Endothelial cell of umbilical vein (primary cell): ENCODE data around the gene HIP1. TPM values are rescaled to one million over a fixed set of nuclear protein-coding genes. Genes with fewer than 3 reads are reported as not detected.

Source experiments
- BruUV-seq: library from RNA; stranded (reverse); fragments of 400-500 nt; replicated peaks from 2 replicates; lab custom pipeline; 2021; lab: Mats Ljungman, UMichigan
- CTCF ChIA-PET: fragments of 300-600, 350-600 bp; sonication (Branson Sonifier 250); formaldehyde crosslinking; loops from one replicate; lab custom pipeline; 2021; ENCODE audit warnings: antibody characterized with exemption, inconsistent platforms; lab: Charles Lee
- POLR2A ChIA-PET: fragments of 300-600, 350-600 bp; sonication (Branson Sonifier 250); formaldehyde crosslinking; loops from one replicate; lab custom pipeline; 2021; ENCODE audit warnings: antibody characterized with exemption, inconsistent platforms; lab: Charles Lee
- DNase-seq: peaks from one replicate; pipeline ENCODE4 v3.0.0-alpha.2; 2011; ENCODE audit warnings: low read depth, low spot score
- FAIRE-seq: peaks from 2 replicates; lab custom pipeline; 2011; peaks lifted over from hg19 to GRCh38; lab: Jason Lieb, UNC
- H2AFZ ChIP-seq: 2 replicates; pipeline ENCODE4 v1.6.0; 2012; ENCODE audit warnings: low read depth, low read length, control low read depth, inconsistent platforms
- H3K27ac ChIP-seq: 2 replicates; pipeline ENCODE4 v1.5.1; 2011; ENCODE audit warnings: low read depth, mild to moderate bottlenecking, control low read depth, low read length, moderate library complexity; ENCODE audit not compliant: insufficient read depth
- H3K27me3 ChIP-seq, 2 experiments: 2 replicates each; pipeline versions ENCODE4 v1.6.0 to v1.6.1; 2011; ENCODE audit warnings: low read length in 2 of 2, mixed read lengths in 1 of 2; ENCODE audit not compliant: control insufficient read depth in 2 of 2, insufficient read depth in 2 of 2
- H3K36me3 ChIP-seq, 2 experiments: 2 replicates in 1 of 2; 3 replicates in 1 of 2; pipeline ENCODE4 v1.5.1; 2011; ENCODE audit warnings: low read length in 2 of 2, mild to moderate bottlenecking in 1 of 2, moderate library complexity in 1 of 2; ENCODE audit not compliant: control insufficient read depth in 2 of 2, insufficient read depth in 2 of 2; ENCODE audit errors: extremely low read depth in 1 of 2
- H3K4me1 ChIP-seq: 3 replicates; pipeline ENCODE4 v1.5.1; 2011; ENCODE audit warnings: mild to moderate bottlenecking, low read length; ENCODE audit not compliant: control insufficient read depth, insufficient read depth; ENCODE audit errors: extremely low read depth
- H3K4me2 ChIP-seq: 2 replicates; pipeline ENCODE4 v1.6.1; 2011; ENCODE audit warnings: low read length, control low read depth, mixed read lengths; ENCODE audit not compliant: insufficient read depth
- H3K4me3 ChIP-seq, 3 experiments: fragments of 200-600 bp in 1 of 3; sonication (generic), shearing (Covaris generic) in 1 of 3; replicated peaks in 1 of 3; 2 replicates each; pipeline ENCODE4 v1.5.1; 2011 to 2016; ENCODE audit warnings: control low read depth in 3 of 3, low read length in 3 of 3, mild to moderate bottlenecking in 2 of 3, inconsistent platforms in 1 of 3, low read depth in 1 of 3, moderate library complexity in 1 of 3; ENCODE audit not compliant: insufficient read depth in 1 of 3
- H3K79me2 ChIP-seq: 2 replicates; pipeline ENCODE4 v1.6.0; 2012; ENCODE audit warnings: low read length, inconsistent platforms; ENCODE audit not compliant: control insufficient read depth, insufficient read depth
- H3K9ac ChIP-seq: replicated peaks from 2 replicates; pipeline ENCODE3; 2011; ENCODE audit warnings: low read length, control low read depth; ENCODE audit not compliant: insufficient read depth; ENCODE audit errors: extremely low read depth
- H3K9me1 ChIP-seq: replicated peaks from 3 replicates; pipeline ENCODE4 v1.6.0; 2011; ENCODE audit warnings: mild to moderate bottlenecking, low read length; ENCODE audit not compliant: control insufficient read depth, insufficient read depth; ENCODE audit errors: extremely low read depth
- H3K9me3 ChIP-seq: replicated peaks from 2 replicates; pipeline ENCODE4 v1.5.1; 2012; ENCODE audit warnings: low read length, inconsistent platforms; ENCODE audit not compliant: control insufficient read depth, insufficient read depth
- H4K20me1 ChIP-seq: replicated peaks from 2 replicates; pipeline ENCODE3; 2011; ENCODE audit warnings: mild to moderate bottlenecking, low read length; ENCODE audit not compliant: control insufficient read depth, insufficient read depth; ENCODE audit errors: extremely low read depth
- CTCF ChIP-seq, 2 donors: IDR thresholded peaks; 1 replicate in 1 of 2; 2 replicates in 1 of 2; pipeline ENCODE4 v1.5.1; 2011; ENCODE audit warnings: low read length in 2 of 2, mild to moderate bottlenecking in 2 of 2, moderate library complexity in 2 of 2, control low read depth in 1 of 2, inconsistent platforms in 1 of 2, low read depth in 1 of 2; ENCODE audit not compliant: insufficient read depth in 1 of 2; ENCODE audit errors: extremely low read depth in 1 of 2
- EZH2 ChIP-seq: IDR thresholded peaks from 2 replicates; pipeline ENCODE4 v1.6.1; 2012; ENCODE audit warnings: borderline replicate concordance, low read depth, mild to moderate bottlenecking, moderate library complexity, low read length, inconsistent platforms; ENCODE audit not compliant: severe bottlenecking
- FOS ChIP-seq: IDR thresholded peaks from 2 replicates; pipeline ENCODE4 v1.6.1; 2011; ENCODE audit warnings: mild to moderate bottlenecking, low read length, moderate library complexity, borderline replicate concordance; ENCODE audit not compliant: insufficient read depth
- GATA2 ChIP-seq: IDR thresholded peaks from 2 replicates; pipeline ENCODE4 v1.7.0; 2011; ENCODE audit warnings: low read depth, mild to moderate bottlenecking, moderate library complexity, mixed read lengths, low read length; ENCODE audit not compliant: insufficient read length, insufficient read depth
- JUN ChIP-seq: IDR thresholded peaks from 2 replicates; pipeline ENCODE4 v1.6.1; 2011; ENCODE audit warnings: borderline replicate concordance, low read depth; ENCODE audit not compliant: insufficient read length, insufficient read depth
- MYC ChIP-seq: IDR thresholded peaks from one replicate; pipeline ENCODE4 v1.6.1; 2011; ENCODE audit warnings: mild to moderate bottlenecking, low read depth, low read length
- POLR2A ChIP-seq: IDR thresholded peaks from 2 replicates; pipeline ENCODE4 v1.6.1; 2012; ENCODE audit warnings: low read depth, mild to moderate bottlenecking, control low read depth, low read length
- POLR2AphosphoS5 ChIP-seq: IDR thresholded peaks from 2 replicates; pipeline ENCODE4 v1.6.1; 2012; ENCODE audit warnings: low read depth, mild to moderate bottlenecking, control low read depth, low read length, moderate library complexity; ENCODE audit not compliant: insufficient read depth
- dilution Hi-C: fragments of 300-500 bp; cut with MboI; formaldehyde crosslinking; loops from one replicate; pipeline ENCODE4 v1.15.0; 2019; ENCODE audit warnings: low sequenced_read_pairs; ENCODE audit not compliant: extremely low pct_ligation_motif_present
- intact Hi-C: fragments of 100-400 bp; cut with micrococcal nuclease; formaldehyde crosslinking; loops from one replicate; pipeline ENCODE4 v1.10.0; 2022
- polyA plus RNA-seq, 4 experiments: library from polyadenylated mRNA; depleted of rRNA in 3 of 4; stranded (reverse) in 3 of 4; unstranded in 1 of 4; fragments of >200 nt; gene quantifications; 2 replicates each; pipeline versions ENCODE4 v1.2.1 to v1.2.3, GENCODE V29; 2011 to 2012; ENCODE audit warnings: missing spikeins in 1 of 4
- total RNA-seq: library from RNA; stranded (reverse); gene quantifications from 2 replicates; pipeline ENCODE4 v1.2.3, GENCODE V29; 2021
- TF ChIP-seq, protein P1 (sequence below): IDR thresholded peaks from 2 replicates; pipeline ENCODE4 v1.6.1; 2011; ENCODE audit not compliant: insufficient read depth, insufficient read length

HIP1 gene
- total and polyA plus RNA-seq, 2 donors (not counting 3 experiments of a cell fraction or from before 2014, with no cell fraction given): 23.7 to 47.6 TPM

- TF ChIP-seq EZH2 (no peak), FOS (no peak), CTCF (IDR thresholded peaks at IDR 0.05; ENCODE audit: extremely low read depth in 1 of 2, insufficient read depth in 1 of 2, low read depth in 1 of 2, low read length in 2 of 2) (no peak), GATA2 (no peak), JUN (no peak), MYC (no peak), POLR2AphosphoS5 (no peak), POLR2A (no peak)
- TF ChIP-seq, protein P1, sequence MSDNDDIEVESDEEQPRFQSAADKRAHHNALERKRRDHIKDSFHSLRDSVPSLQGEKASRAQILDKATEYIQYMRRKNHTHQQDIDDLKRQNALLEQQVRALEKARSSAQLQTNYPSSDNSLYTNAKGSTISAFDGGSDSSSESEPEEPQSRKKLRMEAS: no peak
- ChIA-PET CTCF (no interaction called here), POLR2A (no interaction called here)
- Histone ChIP-seq H3K36me3 (no peaks in the 10 kb centered on the region), H3K9ac (no peak overlapping the region), H3K4me1 (no peaks in the 10 kb centered on the region), H2AFZ (no peak overlapping the region), H3K27me3 (no peaks in the 10 kb centered on the region), H3K79me2 (no peaks in the 10 kb centered on the region), H4K20me1 (no peaks in the 10 kb centered on the region), H3K27ac (no peak overlapping the region), H3K4me2 (no peak overlapping the region), H3K9me3 (no peaks in the 10 kb centered on the region), H3K9me1 (no peaks in the 10 kb centered on the region), H3K4me3 (no peak overlapping the region)
- dilution Hi-C loops: no loop called here
- intact Hi-C loops: no loop called here
- no peak for FAIRE-seq
- BruUV-seq: no TSS peak
- DNase-seq: no peak
Observed at GRCh38 chr7:75687246-75688088, 51.3 kb downstream of the HIP1 start.
